B cell (primary cell): ENCODE data around the gene BCDIN3D.

Source experiments
- EZH2 ChIP-seq: IDR thresholded peaks from 2 replicates; pipeline ENCODE4 v1.6.1; 2012; ENCODE audit warnings: borderline replicate concordance, low read depth, mild to moderate bottlenecking, moderate library complexity, low read length; ENCODE audit not compliant: insufficient read depth, poor library complexity, severe bottlenecking
- TF ChIP-seq, protein P1 (sequence below): fragments of 200-600 bp; IDR thresholded peaks from one replicate; pipeline ENCODE4 v1.8.0; 2022; ENCODE audit warnings: antibody characterized with exemption, mild to moderate bottlenecking

GRCh38 chr12:49789992-49790391 lies 52.9 kb downstream of the BCDIN3D start:
- TF ChIP-seq, protein P1, sequence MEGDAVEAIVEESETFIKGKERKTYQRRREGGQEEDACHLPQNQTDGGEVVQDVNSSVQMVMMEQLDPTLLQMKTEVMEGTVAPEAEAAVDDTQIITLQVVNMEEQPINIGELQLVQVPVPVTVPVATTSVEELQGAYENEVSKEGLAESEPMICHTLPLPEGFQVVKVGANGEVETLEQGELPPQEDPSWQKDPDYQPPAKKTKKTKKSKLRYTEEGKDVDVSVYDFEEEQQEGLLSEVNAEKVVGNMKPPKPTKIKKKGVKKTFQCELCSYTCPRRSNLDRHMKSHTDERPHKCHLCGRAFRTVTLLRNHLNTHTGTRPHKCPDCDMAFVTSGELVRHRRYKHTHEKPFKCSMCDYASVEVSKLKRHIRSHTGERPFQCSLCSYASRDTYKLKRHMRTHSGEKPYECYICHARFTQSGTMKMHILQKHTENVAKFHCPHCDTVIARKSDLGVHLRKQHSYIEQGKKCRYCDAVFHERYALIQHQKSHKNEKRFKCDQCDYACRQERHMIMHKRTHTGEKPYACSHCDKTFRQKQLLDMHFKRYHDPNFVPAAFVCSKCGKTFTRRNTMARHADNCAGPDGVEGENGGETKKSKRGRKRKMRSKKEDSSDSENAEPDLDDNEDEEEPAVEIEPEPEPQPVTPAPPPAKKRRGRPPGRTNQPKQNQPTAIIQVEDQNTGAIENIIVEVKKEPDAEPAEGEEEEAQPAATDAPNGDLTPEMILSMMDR = no peak
- TF ChIP-seq EZH2 = no peak
